Breast epithelium (tissue), 3 donors: Measurements from ENCODE around the gene ZBTB40.

ENCODE experiments used
- POLR2AphosphoS5 ChIP-seq, 3 donors: sonication (generic); formaldehyde crosslinking; IDR thresholded peaks; one replicate each; pipeline ENCODE4 v1.6.1; 2017; ENCODE audit warnings: antibody characterized with exemption in 3 of 3
- TF ChIP-seq, protein P1 (sequence below), 3 donors: fragments of 450-650 bp; IDR thresholded peaks; one replicate each; pipeline ENCODE4 v1.5.1; 2016 to 2017; ENCODE audit warnings: antibody characterized with exemption in 3 of 3, mild to moderate bottlenecking in 3 of 3, moderate library complexity in 3 of 3

DNA sequence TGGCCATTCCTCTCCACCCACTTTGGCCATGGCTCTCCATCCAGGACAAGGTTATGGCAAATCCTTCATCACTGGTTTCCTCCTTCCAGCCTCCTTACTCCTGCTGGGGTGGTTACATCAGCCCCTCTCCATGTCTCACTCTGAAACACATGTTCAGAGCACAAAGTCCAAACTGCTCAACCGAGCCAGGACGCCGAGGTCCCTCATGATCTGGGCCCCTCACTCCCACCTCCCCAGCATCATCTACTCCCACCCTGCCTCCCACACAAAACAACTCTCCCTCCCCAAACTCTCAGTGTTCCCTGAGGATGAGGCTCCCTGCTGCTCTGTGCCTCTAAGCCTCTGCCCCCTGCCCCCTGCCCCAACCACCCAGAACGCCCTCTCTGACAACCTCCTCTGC is 33.3 kb upstream of the ZBTB40 start:
- no peak for TF ChIP-seq POLR2AphosphoS5 (IDR thresholded peaks at IDR 0.05)
- TF ChIP-seq, protein P1, sequence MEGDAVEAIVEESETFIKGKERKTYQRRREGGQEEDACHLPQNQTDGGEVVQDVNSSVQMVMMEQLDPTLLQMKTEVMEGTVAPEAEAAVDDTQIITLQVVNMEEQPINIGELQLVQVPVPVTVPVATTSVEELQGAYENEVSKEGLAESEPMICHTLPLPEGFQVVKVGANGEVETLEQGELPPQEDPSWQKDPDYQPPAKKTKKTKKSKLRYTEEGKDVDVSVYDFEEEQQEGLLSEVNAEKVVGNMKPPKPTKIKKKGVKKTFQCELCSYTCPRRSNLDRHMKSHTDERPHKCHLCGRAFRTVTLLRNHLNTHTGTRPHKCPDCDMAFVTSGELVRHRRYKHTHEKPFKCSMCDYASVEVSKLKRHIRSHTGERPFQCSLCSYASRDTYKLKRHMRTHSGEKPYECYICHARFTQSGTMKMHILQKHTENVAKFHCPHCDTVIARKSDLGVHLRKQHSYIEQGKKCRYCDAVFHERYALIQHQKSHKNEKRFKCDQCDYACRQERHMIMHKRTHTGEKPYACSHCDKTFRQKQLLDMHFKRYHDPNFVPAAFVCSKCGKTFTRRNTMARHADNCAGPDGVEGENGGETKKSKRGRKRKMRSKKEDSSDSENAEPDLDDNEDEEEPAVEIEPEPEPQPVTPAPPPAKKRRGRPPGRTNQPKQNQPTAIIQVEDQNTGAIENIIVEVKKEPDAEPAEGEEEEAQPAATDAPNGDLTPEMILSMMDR (IDR thresholded peaks at IDR 0.05) = no peak
